Measurements from ENCODE around the gene TOM1. TPM values are rescaled to one million over a fixed set of nuclear protein-coding genes. Genes with fewer than 3 reads are reported as not detected.
A peak's percentile ranks its signal among the peaks of the same experiment; 100 is the strongest.

The TOM1 gene
- total and polyA plus RNA-seq, 2 of the 13 experiments (the other 11 are each of a cell fraction or from before 2014, with no cell fraction given), result 30.8 to 87.3 TPM

DNA sequence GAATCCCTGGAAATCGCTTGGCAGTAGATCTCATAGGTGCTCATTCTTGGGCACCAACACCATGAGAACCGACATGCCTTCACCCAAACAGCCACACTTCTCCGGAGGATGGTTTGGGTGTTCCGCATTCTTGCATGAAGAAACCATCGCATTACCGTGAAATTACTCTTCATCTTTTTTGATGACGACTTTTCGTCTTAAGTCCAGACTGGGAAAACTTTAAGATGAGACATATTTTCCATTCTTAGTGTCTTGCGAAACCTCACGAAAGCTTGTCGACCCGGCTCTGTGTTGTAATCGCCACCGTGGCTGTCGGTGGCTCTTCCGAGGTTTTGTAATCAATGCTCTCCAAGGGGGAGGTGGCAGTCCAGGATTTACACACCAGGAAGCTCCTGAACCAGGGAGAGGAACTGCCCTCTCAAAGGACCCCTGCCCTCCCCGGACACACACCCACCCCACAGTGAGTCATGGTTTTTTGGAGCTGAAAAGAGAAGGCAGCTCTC lies 1.7 kb downstream of the TOM1 start (continued):
- TF ChIP-seq, protein P1, sequence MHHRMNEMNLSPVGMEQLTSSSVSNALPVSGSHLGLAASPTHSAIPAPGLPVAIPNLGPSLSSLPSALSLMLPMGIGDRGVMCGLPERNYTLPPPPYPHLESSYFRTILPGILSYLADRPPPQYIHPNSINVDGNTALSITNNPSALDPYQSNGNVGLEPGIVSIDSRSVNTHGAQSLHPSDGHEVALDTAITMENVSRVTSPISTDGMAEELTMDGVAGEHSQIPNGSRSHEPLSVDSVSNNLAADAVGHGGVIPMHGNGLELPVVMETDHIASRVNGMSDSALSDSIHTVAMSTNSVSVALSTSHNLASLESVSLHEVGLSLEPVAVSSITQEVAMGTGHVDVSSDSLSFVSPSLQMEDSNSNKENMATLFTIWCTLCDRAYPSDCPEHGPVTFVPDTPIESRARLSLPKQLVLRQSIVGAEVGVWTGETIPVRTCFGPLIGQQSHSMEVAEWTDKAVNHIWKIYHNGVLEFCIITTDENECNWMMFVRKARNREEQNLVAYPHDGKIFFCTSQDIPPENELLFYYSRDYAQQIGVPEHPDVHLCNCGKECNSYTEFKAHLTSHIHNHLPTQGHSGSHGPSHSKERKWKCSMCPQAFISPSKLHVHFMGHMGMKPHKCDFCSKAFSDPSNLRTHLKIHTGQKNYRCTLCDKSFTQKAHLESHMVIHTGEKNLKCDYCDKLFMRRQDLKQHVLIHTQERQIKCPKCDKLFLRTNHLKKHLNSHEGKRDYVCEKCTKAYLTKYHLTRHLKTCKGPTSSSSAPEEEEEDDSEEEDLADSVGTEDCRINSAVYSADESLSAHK (CRISPR knock-in tag; IDR thresholded peaks at IDR 0.05; ENCODE audit: borderline replicate concordance), result no peak
- TF ChIP-seq NR3C1 (CRISPR knock-in tag; IDR thresholded peaks at IDR 0.05), result no peak
- TF ChIP-seq ZNF34 (CRISPR knock-in tag; IDR thresholded peaks at IDR 0.05; ENCODE audit: borderline replicate concordance), result no peak
- TF ChIP-seq HDAC1 (CRISPR knock-in tag; IDR thresholded peaks at IDR 0.05), result peak; percentile 60; the same call in 1 of the 2 replicates
- TF ChIP-seq SALL1 (CRISPR knock-in tag; IDR thresholded peaks at IDR 0.05), result peak; percentile 79
- TF ChIP-seq JARID2 (CRISPR knock-in tag; IDR thresholded peaks at IDR 0.05; ENCODE audit: insufficient replicate concordance), result no peak
- TF ChIP-seq TBX3 (IDR thresholded peaks at IDR 0.05; ENCODE audit: borderline replicate concordance), result no peak
- no peak for TF ChIP-seq SNRNP70 (IDR thresholded peaks at IDR 0.05; ENCODE audit: low read depth, low read length)
- no peak for TF ChIP-seq ZBTB42 (CRISPR knock-in tag; IDR thresholded peaks at IDR 0.05)
- no peak for TF ChIP-seq NBN (conservative IDR thresholded peaks at IDR 0.05)
- no peak for TF ChIP-seq RBM39 (IDR thresholded peaks at IDR 0.05; ENCODE audit: low read depth, low read length, poor library complexity, severe bottlenecking)
- no peak for TF ChIP-seq ETV6 (CRISPR knock-in tag; conservative IDR thresholded peaks at IDR 0.05)
- TF ChIP-seq ZNF101 (CRISPR knock-in tag; IDR thresholded peaks at IDR 0.05; ENCODE audit: borderline replicate concordance, low read depth), result no peak
- peak; percentile 43 for TF ChIP-seq PHF5A (CRISPR knock-in tag; IDR thresholded peaks at IDR 0.05; ENCODE audit: low read depth, unreplicated experiment)
- no peak for TF ChIP-seq MBNL3 (CRISPR knock-in tag; conservative IDR thresholded peaks at IDR 0.05)
- no peak for TF ChIP-seq ZNF367 (CRISPR knock-in tag; IDR thresholded peaks at IDR 0.05; ENCODE audit: borderline replicate concordance)
- TF ChIP-seq, protein P2, sequence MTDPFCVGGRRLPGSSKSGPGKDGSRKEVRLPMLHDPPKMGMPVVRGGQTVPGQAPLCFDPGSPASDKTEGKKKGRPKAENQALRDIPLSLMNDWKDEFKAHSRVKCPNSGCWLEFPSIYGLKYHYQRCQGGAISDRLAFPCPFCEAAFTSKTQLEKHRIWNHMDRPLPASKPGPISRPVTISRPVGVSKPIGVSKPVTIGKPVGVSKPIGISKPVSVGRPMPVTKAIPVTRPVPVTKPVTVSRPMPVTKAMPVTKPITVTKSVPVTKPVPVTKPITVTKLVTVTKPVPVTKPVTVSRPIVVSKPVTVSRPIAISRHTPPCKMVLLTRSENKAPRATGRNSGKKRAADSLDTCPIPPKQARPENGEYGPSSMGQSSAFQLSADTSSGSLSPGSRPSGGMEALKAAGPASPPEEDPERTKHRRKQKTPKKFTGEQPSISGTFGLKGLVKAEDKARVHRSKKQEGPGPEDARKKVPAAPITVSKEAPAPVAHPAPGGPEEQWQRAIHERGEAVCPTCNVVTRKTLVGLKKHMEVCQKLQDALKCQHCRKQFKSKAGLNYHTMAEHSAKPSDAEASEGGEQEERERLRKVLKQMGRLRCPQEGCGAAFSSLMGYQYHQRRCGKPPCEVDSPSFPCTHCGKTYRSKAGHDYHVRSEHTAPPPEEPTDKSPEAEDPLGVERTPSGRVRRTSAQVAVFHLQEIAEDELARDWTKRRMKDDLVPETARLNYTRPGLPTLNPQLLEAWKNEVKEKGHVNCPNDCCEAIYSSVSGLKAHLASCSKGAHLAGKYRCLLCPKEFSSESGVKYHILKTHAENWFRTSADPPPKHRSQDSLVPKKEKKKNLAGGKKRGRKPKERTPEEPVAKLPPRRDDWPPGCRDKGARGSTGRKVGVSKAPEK (CRISPR knock-in tag; IDR thresholded peaks at IDR 0.05; ENCODE audit: borderline replicate concordance), result no peak
- TF ChIP-seq ZEB1 (IDR thresholded peaks at IDR 0.05; ENCODE audit: insufficient replicate concordance, low read depth), result no peak
- TF ChIP-seq KAT7 (CRISPR knock-in tag; IDR thresholded peaks at IDR 0.05; ENCODE audit: borderline replicate concordance), result no peak
- no peak for TF ChIP-seq ZMYM3 (CRISPR knock-in tag; IDR thresholded peaks at IDR 0.05)
- TF ChIP-seq ZGPAT (CRISPR knock-in tag; IDR thresholded peaks at IDR 0.05), result peak; percentile 56; the same call in 1 of the 2 replicates
- no peak for TF ChIP-seq MTF2 (CRISPR knock-in tag; IDR thresholded peaks at IDR 0.05; ENCODE audit: borderline replicate concordance)
- no peak for TF ChIP-seq ZNF253 (CRISPR knock-in tag; IDR thresholded peaks at IDR 0.05; ENCODE audit: borderline replicate concordance)
- no peak for TF ChIP-seq MLLT10 (CRISPR knock-in tag; IDR thresholded peaks at IDR 0.05)
- no peak for TF ChIP-seq ZNF138 (CRISPR knock-in tag; IDR thresholded peaks at IDR 0.05; ENCODE audit: low read depth)
- TF ChIP-seq IRF2 (CRISPR knock-in tag; IDR thresholded peaks at IDR 0.05), result peak; percentile 80
